Measurements from ENCODE around the gene FADS2. TPM values are rescaled to one million over a fixed set of nuclear protein-coding genes. Genes with fewer than 3 reads are reported as not detected.

FADS2 gene
- total and polyA plus RNA-seq, 7 experiments from 2014 or later, result 0.19 to 192 (median 2.1) TPM

- peak overlapping the region; percentile 30 for H3K27ac ChIP-seq (ENCODE audit: low read depth, low read length)
- Mint-ChIP-seq H3K27me3 (peaks cover 0 to 41% (median 29%) of the 10 kb centered on the region in 5 donors), H3K9me3 (peaks cover 0 to 5% (median 0%) of the 10 kb centered on the region in 11 donors), H3K36me3 (peaks cover 0 to 17% (median 3%) of the 10 kb centered on the region in 5 donors), H3K4me3 (peak overlapping the region in 8 of 10 donors; percentile 16 to 84 (median 54)), H3K4me1 (peaks cover 30 to 72% (median 41%) of the 10 kb centered on the region in 7 donors), H3K27ac (peak overlapping the region; percentile 27 to 98 (median 79))
- no peaks in the 10 kb centered on the region for H3K9me3 ChIP-seq (ENCODE audit: control insufficient read depth in 2 of 3, low read length in 3 of 3)
- no peak overlapping the region for H3K4me3 ChIP-seq (ENCODE audit: low read length)
- POLR2A ChIA-PET, result interaction anchor here (1.1 to 1.2 kb wide), 2 partner anchors 18 to 42 kb away, joined by 3 to 5 read pairs; no protein-coding TSS in a partner anchor
- CTCF ChIA-PET, result no interaction called here
- H3K27me3 ChIP-seq (ENCODE audit: control insufficient read depth in 2 of 2, insufficient read depth in 2 of 2, low read length in 2 of 2), result no peaks in the 10 kb centered on the region
- H3K4me1 ChIP-seq (ENCODE audit: control insufficient read depth in 2 of 2, insufficient read depth in 2 of 2, low read length in 2 of 2), result peaks cover 16 to 22% of the 10 kb centered on the region in 2 donors
- intact Hi-C loops (cut with micrococcal nuclease), result loop anchor here in 1 of 2 donors (5.0 kb wide), 1 partner anchor 289 kb away; the partner anchor contains the start of gene INCENP
- peak in 4 of 9 donors; percentile 20 to 60 (median 26) for DNase-seq
- peak; percentile 53 for ATAC-seq
- no peaks in the 10 kb centered on the region for H3K36me3 ChIP-seq (ENCODE audit: control insufficient read depth in 2 of 3, insufficient read depth in 3 of 3, low read length in 3 of 3)
Measured at GRCh38 chr11:61833471-61833870, 5.4 kb downstream of the FADS2 start.

GRCh38 chr11:61833926-61834277 is 5.8 kb downstream of the FADS2 start:
- peak overlapping the region in 9 of 10 donors; percentile 16 to 84 (median 52) for H3K4me3 Mint-ChIP-seq
- Histone ChIP-seq H3K4me1 (ENCODE audit: control insufficient read depth in 2 of 2, insufficient read depth in 2 of 2, low read length in 2 of 2) (peaks cover 15 to 20% of the 10 kb centered on the region in 2 donors), H3K4me3 (ENCODE audit: low read length) (no peak overlapping the region), H3K27me3 (ENCODE audit: control insufficient read depth in 2 of 2, insufficient read depth in 2 of 2, low read length in 2 of 2) (no peaks in the 10 kb centered on the region), H3K27ac (ENCODE audit: low read depth, low read length) (peak overlapping the region; percentile 30), H3K36me3 (ENCODE audit: control insufficient read depth in 2 of 3, insufficient read depth in 3 of 3, low read length in 3 of 3) (no peaks in the 10 kb centered on the region), H3K9me3 (ENCODE audit: control insufficient read depth in 2 of 3, low read length in 3 of 3) (no peaks in the 10 kb centered on the region)
- ATAC-seq (no peak), DNase-seq (no peak)
- ChIA-PET CTCF (no interaction called here), POLR2A (interaction anchor here (0.5 to 1.2 kb wide), 3 partner anchors 18 to 106 kb away, joined by 3 to 5 read pairs (median 3); no protein-coding TSS in a partner anchor)
- intact Hi-C loops (cut with micrococcal nuclease), result loop anchor here in 1 of 2 donors (1.0 to 5.0 kb wide), 2 partner anchors 42 to 288 kb away; partner anchors contain the start of genes FEN1, INCENP and TMEM258
- H3K27ac Mint-ChIP-seq, result peak overlapping the region in 8 of 9 donors; percentile 27 to 98 (median 80)
- H3K4me1 Mint-ChIP-seq, result peaks cover 26 to 72% (median 41%) of the 10 kb centered on the region in 7 donors
- H3K9me3 Mint-ChIP-seq, result peaks cover 0 to 5% (median 0%) of the 10 kb centered on the region in 11 donors
- H3K36me3 Mint-ChIP-seq, result peaks cover 0 to 21% (median 3%) of the 10 kb centered on the region in 5 donors
- peaks cover 0 to 41% (median 27%) of the 10 kb centered on the region in 5 donors for H3K27me3 Mint-ChIP-seq

- H3K27ac Mint-ChIP-seq, result peak overlapping the region in 8 of 9 donors; percentile 32 to 98 (median 78)
- H3K36me3 ChIP-seq (ENCODE audit: control insufficient read depth in 2 of 3, insufficient read depth in 3 of 3, low read length in 3 of 3), result no peaks in the 10 kb centered on the region
- no peaks in the 10 kb centered on the region for H3K27me3 ChIP-seq (ENCODE audit: control insufficient read depth in 2 of 2, insufficient read depth in 2 of 2, low read length in 2 of 2)
- H3K9me3 Mint-ChIP-seq, result peaks cover 0 to 5% (median 0%) of the 10 kb centered on the region in 11 donors
- ChIA-PET CTCF (no interaction called here), POLR2A (interaction anchor here (0.5 to 1.2 kb wide), 3 partner anchors 19 to 105 kb away, joined by 3 to 5 read pairs (median 3); no protein-coding TSS in a partner anchor)
- peak; percentile 92 for ATAC-seq
- H3K4me1 ChIP-seq (ENCODE audit: control insufficient read depth in 2 of 2, insufficient read depth in 2 of 2, low read length in 2 of 2), result peaks cover 11 to 14% of the 10 kb centered on the region in 2 donors
- peaks cover 0 to 24% (median 3%) of the 10 kb centered on the region in 5 donors for H3K36me3 Mint-ChIP-seq
- no peak overlapping the region for H3K4me3 ChIP-seq (ENCODE audit: low read length)
- H3K4me3 Mint-ChIP-seq, result peak overlapping the region in 8 of 10 donors; percentile 4 to 84 (median 48)
- no peaks in the 10 kb centered on the region for H3K9me3 ChIP-seq (ENCODE audit: control insufficient read depth in 2 of 3, low read length in 3 of 3)
- intact Hi-C loops (cut with micrococcal nuclease), result loop anchor here in 1 of 2 donors (1.0 to 5.0 kb wide), 2 partner anchors 42 to 288 kb away; partner anchors contain the start of genes FEN1, INCENP and TMEM258
- DNase-seq, result peak in 8 of 9 donors; percentile 17 to 71 (median 37)
- H3K27ac ChIP-seq (ENCODE audit: low read depth, low read length), result peak overlapping the region; percentile 39
- H3K4me1 Mint-ChIP-seq, result peaks cover 22 to 69% (median 38%) of the 10 kb centered on the region in 7 donors
- H3K27me3 Mint-ChIP-seq, result peaks cover 0 to 41% (median 24%) of the 10 kb centered on the region in 5 donors
Measured at GRCh38 chr11:61834278-61835048, 6.4 kb downstream of the FADS2 start.

GRCh38 chr11:61836193-61836592 is 8.1 kb downstream of the FADS2 start:
- H3K36me3 Mint-ChIP-seq, result peaks cover 0 to 32% (median 3%) of the 10 kb centered on the region in 5 donors

GRCh38 chr11:61837411-61838005 is 9.4 kb downstream of the FADS2 start:
- H3K9me3 Mint-ChIP-seq, result peaks cover 0 to 5% (median 0%) of the 10 kb centered on the region in 11 donors
- Histone ChIP-seq H3K36me3 (ENCODE audit: control insufficient read depth in 2 of 3, insufficient read depth in 3 of 3, low read length in 3 of 3) (no peaks in the 10 kb centered on the region), H3K27ac (ENCODE audit: low read depth, low read length) (no peak overlapping the region), H3K9me3 (ENCODE audit: control insufficient read depth in 2 of 3, low read length in 3 of 3) (no peaks in the 10 kb centered on the region), H3K27me3 (ENCODE audit: control insufficient read depth in 2 of 2, insufficient read depth in 2 of 2, low read length in 2 of 2) (no peaks in the 10 kb centered on the region), H3K4me3 (ENCODE audit: low read length) (no peak overlapping the region), H3K4me1 (ENCODE audit: control insufficient read depth in 2 of 2, insufficient read depth in 2 of 2, low read length in 2 of 2) (peaks cover 11 to 13% of the 10 kb centered on the region in 2 donors)
- no peak overlapping the region for H3K4me3 Mint-ChIP-seq
- intact Hi-C loops (cut with micrococcal nuclease), result no loop called here
- no peak for DNase-seq
- peaks cover 0 to 18% (median 3%) of the 10 kb centered on the region in 5 donors for H3K27me3 Mint-ChIP-seq
- H3K27ac Mint-ChIP-seq, result peak overlapping the region in 1 of 9 donors; percentile 42
- ChIA-PET POLR2A (no interaction called here), CTCF (no interaction called here)
- no peak for ATAC-seq
- peaks cover 10 to 51% (median 31%) of the 10 kb centered on the region in 7 donors for H3K4me1 Mint-ChIP-seq
- H3K36me3 Mint-ChIP-seq, result peaks cover 0 to 35% (median 0%) of the 10 kb centered on the region in 5 donors

More at GRCh38 chr11:61836193-61836592, 8.1 kb downstream of the FADS2 start:
- no peak for ATAC-seq
- POLR2A ChIA-PET, result no interaction called here
- Histone ChIP-seq H3K27me3 (ENCODE audit: control insufficient read depth in 2 of 2, insufficient read depth in 2 of 2, low read length in 2 of 2) (no peaks in the 10 kb centered on the region), H3K36me3 (ENCODE audit: control insufficient read depth in 2 of 3, insufficient read depth in 3 of 3, low read length in 3 of 3) (no peaks in the 10 kb centered on the region), H3K4me3 (ENCODE audit: low read length) (no peak overlapping the region), H3K27ac (ENCODE audit: low read depth, low read length) (no peak overlapping the region), H3K4me1 (ENCODE audit: control insufficient read depth in 2 of 2, insufficient read depth in 2 of 2, low read length in 2 of 2) (peaks cover 11 to 13% of the 10 kb centered on the region in 2 donors), H3K9me3 (ENCODE audit: control insufficient read depth in 2 of 3, low read length in 3 of 3) (no peaks in the 10 kb centered on the region)
- intact Hi-C loops (cut with micrococcal nuclease), result no loop called here
- Mint-ChIP-seq H3K27ac (peak overlapping the region in 3 of 9 donors; percentile 28 to 98 (median 70)), H3K27me3 (peaks cover 0 to 27% (median 12%) of the 10 kb centered on the region in 5 donors), H3K9me3 (peaks cover 0 to 5% (median 0%) of the 10 kb centered on the region in 11 donors), H3K4me3 (peak overlapping the region in 2 of 10 donors; percentile 19 to 67), H3K4me1 (peaks cover 16 to 59% (median 33%) of the 10 kb centered on the region in 7 donors)
- CTCF ChIA-PET, result no interaction called here
- DNase-seq, result no peak

GRCh38 chr11:61838501-61838900 is 10.4 kb downstream of the FADS2 start:
- Mint-ChIP-seq H3K4me3 (no peak overlapping the region), H3K36me3 (peaks cover 0 to 36% (median 0%) of the 10 kb centered on the region in 5 donors), H3K4me1 (peaks cover 7 to 42% (median 26%) of the 10 kb centered on the region in 7 donors), H3K27ac (peak overlapping the region in 3 of 9 donors; percentile 51 to 79 (median 72)), H3K9me3 (peaks cover 0 to 3% (median 0%) of the 10 kb centered on the region in 11 donors), H3K27me3 (peaks cover 0 to 10% (median 0%) of the 10 kb centered on the region in 5 donors)
- intact Hi-C loops (cut with micrococcal nuclease), result no loop called here
- H3K4me3 ChIP-seq (ENCODE audit: low read length), result no peak overlapping the region
- ATAC-seq, result no peak
- H3K36me3 ChIP-seq (ENCODE audit: control insufficient read depth in 2 of 3, insufficient read depth in 3 of 3, low read length in 3 of 3), result no peaks in the 10 kb centered on the region
- POLR2A ChIA-PET, result no interaction called here
- H3K9me3 ChIP-seq (ENCODE audit: control insufficient read depth in 2 of 3, low read length in 3 of 3), result no peaks in the 10 kb centered on the region
- no peak for DNase-seq
- H3K4me1 ChIP-seq (ENCODE audit: control insufficient read depth in 2 of 2, insufficient read depth in 2 of 2, low read length in 2 of 2), result peaks cover 11 to 13% of the 10 kb centered on the region in 2 donors
- no peak overlapping the region for H3K27ac ChIP-seq (ENCODE audit: low read depth, low read length)
- no peaks in the 10 kb centered on the region for H3K27me3 ChIP-seq (ENCODE audit: control insufficient read depth in 2 of 2, insufficient read depth in 2 of 2, low read length in 2 of 2)
- CTCF ChIA-PET, result no interaction called here
